ENCODE results near the gene TMEM132A. TPM values are rescaled to one million over a fixed set of nuclear protein-coding genes. Genes with fewer than 3 reads are reported as not detected.

Gene TMEM132A
- total RNA-seq, 1 donor from 2014 or later, result 164 TPM

DNA sequence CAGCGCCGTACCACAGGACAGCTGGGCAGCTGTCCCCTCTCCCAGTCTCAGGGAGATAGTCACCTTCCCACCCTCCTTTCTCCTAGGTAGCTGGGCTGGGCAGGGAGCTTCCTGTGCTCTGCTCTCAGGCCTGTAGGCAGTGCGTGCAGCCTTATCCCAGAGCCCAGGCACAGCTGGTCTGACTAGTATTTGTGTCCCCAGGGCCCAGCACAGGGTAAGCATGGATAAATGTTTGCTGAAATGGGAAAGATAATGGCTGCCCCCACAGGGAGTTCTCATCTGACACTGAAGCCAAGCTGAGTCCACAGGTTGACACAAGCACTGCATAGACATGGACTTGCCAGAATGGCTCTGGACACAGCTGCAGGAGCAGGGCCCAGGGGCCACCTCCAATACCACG lies 18.0 kb downstream of the TMEM132A start:
- H3K36me3 Mint-ChIP-seq (ENCODE audit: low read depth, unreplicated experiment), result no peaks in the 10 kb centered on the region
- no peak for DNase-seq (ENCODE audit: low spot score)
- TF ChIP-seq, protein P1, sequence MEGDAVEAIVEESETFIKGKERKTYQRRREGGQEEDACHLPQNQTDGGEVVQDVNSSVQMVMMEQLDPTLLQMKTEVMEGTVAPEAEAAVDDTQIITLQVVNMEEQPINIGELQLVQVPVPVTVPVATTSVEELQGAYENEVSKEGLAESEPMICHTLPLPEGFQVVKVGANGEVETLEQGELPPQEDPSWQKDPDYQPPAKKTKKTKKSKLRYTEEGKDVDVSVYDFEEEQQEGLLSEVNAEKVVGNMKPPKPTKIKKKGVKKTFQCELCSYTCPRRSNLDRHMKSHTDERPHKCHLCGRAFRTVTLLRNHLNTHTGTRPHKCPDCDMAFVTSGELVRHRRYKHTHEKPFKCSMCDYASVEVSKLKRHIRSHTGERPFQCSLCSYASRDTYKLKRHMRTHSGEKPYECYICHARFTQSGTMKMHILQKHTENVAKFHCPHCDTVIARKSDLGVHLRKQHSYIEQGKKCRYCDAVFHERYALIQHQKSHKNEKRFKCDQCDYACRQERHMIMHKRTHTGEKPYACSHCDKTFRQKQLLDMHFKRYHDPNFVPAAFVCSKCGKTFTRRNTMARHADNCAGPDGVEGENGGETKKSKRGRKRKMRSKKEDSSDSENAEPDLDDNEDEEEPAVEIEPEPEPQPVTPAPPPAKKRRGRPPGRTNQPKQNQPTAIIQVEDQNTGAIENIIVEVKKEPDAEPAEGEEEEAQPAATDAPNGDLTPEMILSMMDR (IDR thresholded peaks at IDR 0.05; ENCODE audit: unreplicated experiment), result no peak
- H3K27ac Mint-ChIP-seq (ENCODE audit: unreplicated experiment), result no peak overlapping the region
- H3K4me1 Mint-ChIP-seq (ENCODE audit: unreplicated experiment), result peaks cover 14% of the 10 kb centered on the region
- no peaks in the 10 kb centered on the region for H3K9me3 Mint-ChIP-seq (ENCODE audit: unreplicated experiment)
- H3K27me3 Mint-ChIP-seq (ENCODE audit: unreplicated experiment), result peaks cover 13% of the 10 kb centered on the region
- H3K4me3 Mint-ChIP-seq (ENCODE audit: unreplicated experiment), result no peak overlapping the region

DNA sequence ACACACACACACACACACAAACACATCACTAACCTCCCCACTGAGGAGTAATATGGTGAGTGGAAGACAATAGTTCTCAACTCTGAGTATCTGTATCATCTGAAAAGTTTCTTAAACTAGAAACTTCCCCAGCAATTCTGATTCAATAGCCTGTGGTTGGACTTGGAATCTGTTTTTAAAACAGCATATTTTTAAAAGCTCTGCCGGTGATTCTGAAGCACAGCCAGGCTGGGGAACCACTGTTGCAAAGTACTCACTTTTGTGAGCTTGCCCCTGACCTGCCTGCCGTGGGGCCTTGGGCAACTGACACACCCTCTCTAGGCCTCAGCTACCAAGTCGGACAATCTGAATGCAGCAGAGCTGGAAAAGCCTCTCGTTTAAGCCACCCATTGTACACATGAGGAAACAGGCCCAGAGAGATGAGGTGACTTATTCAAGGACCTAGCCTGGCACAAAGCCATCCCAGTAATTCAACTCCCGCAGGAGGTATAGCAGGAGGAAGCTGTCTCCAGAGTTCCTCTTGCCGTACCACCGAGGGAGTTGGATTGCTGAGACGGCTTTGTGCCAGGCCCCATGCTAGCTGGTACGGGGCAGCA lies 18.8 kb downstream of the TMEM132A start:
- peak overlapping the region; percentile 48 for H3K27ac Mint-ChIP-seq (ENCODE audit: unreplicated experiment)
- no peaks in the 10 kb centered on the region for H3K36me3 Mint-ChIP-seq (ENCODE audit: low read depth, unreplicated experiment)
- TF ChIP-seq, protein P1 (IDR thresholded peaks at IDR 0.05; ENCODE audit: unreplicated experiment), result no peak
- H3K27me3 Mint-ChIP-seq (ENCODE audit: unreplicated experiment), result peaks cover 13% of the 10 kb centered on the region
- H3K4me3 Mint-ChIP-seq (ENCODE audit: unreplicated experiment), result no peak overlapping the region
- H3K4me1 Mint-ChIP-seq (ENCODE audit: unreplicated experiment), result peaks cover 14% of the 10 kb centered on the region
- DNase-seq (ENCODE audit: low spot score), result no peak
- H3K9me3 Mint-ChIP-seq (ENCODE audit: unreplicated experiment), result no peaks in the 10 kb centered on the region

DNA sequence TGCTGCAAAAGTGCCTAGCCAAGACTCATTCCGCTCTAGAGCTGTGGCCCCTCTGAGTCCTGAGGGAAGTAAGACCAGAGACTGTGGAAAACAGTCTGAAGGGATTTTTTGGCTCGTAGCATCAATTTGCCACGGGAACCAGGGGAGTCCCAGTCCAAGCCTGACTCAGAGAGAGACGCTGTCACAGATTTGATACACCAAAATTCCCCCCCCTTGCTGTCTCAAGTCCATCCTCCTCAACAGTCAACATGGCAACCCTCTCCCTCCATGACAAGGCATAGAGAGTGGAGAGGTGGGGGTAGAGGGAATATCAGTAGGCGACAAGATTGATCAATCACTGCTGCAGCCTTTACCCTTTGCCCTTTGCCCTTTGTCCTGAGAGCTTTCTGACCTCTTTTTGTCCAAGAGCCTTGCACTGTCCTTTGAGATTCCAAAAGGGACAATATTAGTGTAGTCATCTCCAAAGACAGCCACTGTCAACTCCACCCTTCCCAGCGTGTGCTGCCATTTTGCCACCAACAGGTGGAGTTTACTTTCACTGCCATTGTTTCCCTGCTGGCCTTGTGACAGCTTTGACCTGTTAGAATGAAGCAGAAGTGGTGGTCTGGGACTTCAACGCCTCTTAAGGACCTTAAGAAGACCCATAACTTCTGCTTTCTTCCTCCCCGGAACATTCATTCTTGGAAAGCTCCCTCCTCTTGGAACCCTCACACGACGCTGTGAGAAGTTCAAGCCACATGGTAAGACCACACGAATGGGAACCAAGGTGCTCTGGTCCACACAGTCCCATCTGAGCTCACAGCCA lies 20.4 kb downstream of the TMEM132A start:
- Mint-ChIP-seq H3K4me1 (ENCODE audit: unreplicated experiment) (peaks cover 10% of the 10 kb centered on the region), H3K36me3 (ENCODE audit: low read depth, unreplicated experiment) (no peaks in the 10 kb centered on the region), H3K27ac (ENCODE audit: unreplicated experiment) (no peak overlapping the region), H3K4me3 (ENCODE audit: unreplicated experiment) (no peak overlapping the region), H3K27me3 (ENCODE audit: unreplicated experiment) (peaks cover 6% of the 10 kb centered on the region), H3K9me3 (ENCODE audit: unreplicated experiment) (no peaks in the 10 kb centered on the region)
- TF ChIP-seq, protein P1 (IDR thresholded peaks at IDR 0.05; ENCODE audit: unreplicated experiment), result peak; percentile 50
- no peak for DNase-seq (ENCODE audit: low spot score)

DNA sequence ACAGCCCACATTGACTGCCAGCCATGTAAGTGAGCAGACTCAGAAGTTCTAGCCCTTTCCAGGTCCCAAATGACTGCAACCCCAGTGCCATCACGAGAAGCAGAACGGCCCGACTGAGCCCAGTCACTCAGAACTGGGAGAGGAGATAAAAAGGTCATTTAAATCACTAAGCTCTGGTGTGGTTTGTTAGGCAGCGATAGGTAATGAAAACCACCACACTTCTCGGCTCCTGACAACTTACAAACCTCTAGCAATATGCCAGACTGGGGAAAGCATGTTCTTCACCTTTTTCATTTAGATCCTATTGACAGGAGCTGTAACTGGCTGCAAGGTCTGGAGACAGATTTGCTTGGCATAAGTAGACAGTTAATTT lies 21.0 kb downstream of the TMEM132A start:
- H3K4me3 Mint-ChIP-seq (ENCODE audit: unreplicated experiment), result no peak overlapping the region
- H3K27me3 Mint-ChIP-seq (ENCODE audit: unreplicated experiment), result peaks cover 8% of the 10 kb centered on the region
- H3K36me3 Mint-ChIP-seq (ENCODE audit: low read depth, unreplicated experiment), result no peaks in the 10 kb centered on the region
- DNase-seq (ENCODE audit: low spot score), result no peak
- no peak overlapping the region for H3K27ac Mint-ChIP-seq (ENCODE audit: unreplicated experiment)
- no peaks in the 10 kb centered on the region for H3K9me3 Mint-ChIP-seq (ENCODE audit: unreplicated experiment)
- peaks cover 10% of the 10 kb centered on the region for H3K4me1 Mint-ChIP-seq (ENCODE audit: unreplicated experiment)
- TF ChIP-seq, protein P1 (IDR thresholded peaks at IDR 0.05; ENCODE audit: unreplicated experiment), result no peak

All from endothelial cell (in vitro differentiated cells).